ENCODE results near the gene CYFIP1. TPM values are rescaled to one million over a fixed set of nuclear protein-coding genes. Genes with fewer than 3 reads are reported as not detected.

CYFIP1 gene
- total RNA-seq, 1 donor = 108 TPM

- no peak for DNase-seq (ENCODE audit: low read depth)
- no peak for TF ChIP-seq CTCF (IDR thresholded peaks at IDR 0.05; ENCODE audit: insufficient read depth, low read depth, low read length)
- no peak overlapping the region for H3K4me3 ChIP-seq (ENCODE audit: low read depth, low read length)
Measured at GRCh38 chr15:22942877-22943276, 37.3 kb downstream of the CYFIP1 start.

- DNase-seq (ENCODE audit: low read depth) = no peak
- TF ChIP-seq CTCF (IDR thresholded peaks at IDR 0.05; ENCODE audit: insufficient read depth, low read depth, low read length) = no peak
- no peak overlapping the region for H3K4me3 ChIP-seq (ENCODE audit: low read depth, low read length)
Measured at GRCh38 chr15:22942306-22942855, 37.8 kb downstream of the CYFIP1 start.

GRCh38 chr15:22941179-22941578 lies 39.0 kb downstream of the CYFIP1 start:
- TF ChIP-seq CTCF (IDR thresholded peaks at IDR 0.05; ENCODE audit: insufficient read depth, low read depth, low read length) = no peak
- H3K4me3 ChIP-seq (ENCODE audit: low read depth, low read length) = no peak overlapping the region
- no peak for DNase-seq (ENCODE audit: low read depth)

GRCh38 chr15:22939652-22940061 lies 40.5 kb downstream of the CYFIP1 start:
- H3K4me3 ChIP-seq (ENCODE audit: low read depth, low read length) = no peak overlapping the region

GRCh38 chr15:22939051-22939450 lies 41.1 kb downstream of the CYFIP1 start:
- DNase-seq (ENCODE audit: low read depth) = no peak
- no peak for TF ChIP-seq CTCF (IDR thresholded peaks at IDR 0.05; ENCODE audit: insufficient read depth, low read depth, low read length)
- H3K4me3 ChIP-seq (ENCODE audit: low read depth, low read length) = no peak overlapping the region

More at GRCh38 chr15:22939652-22940061, 40.5 kb downstream of the CYFIP1 start:
- no peak for DNase-seq (ENCODE audit: low read depth)
- TF ChIP-seq CTCF (IDR thresholded peaks at IDR 0.05; ENCODE audit: insufficient read depth, low read depth, low read length) = no peak

- H3K4me3 ChIP-seq (ENCODE audit: low read depth, low read length) = no peak overlapping the region
- no peak for TF ChIP-seq CTCF (IDR thresholded peaks at IDR 0.05; ENCODE audit: insufficient read depth, low read depth, low read length)
- DNase-seq (ENCODE audit: low read depth) = no peak
Measured at GRCh38 chr15:22936577-22937472, 43.3 kb downstream of the CYFIP1 start.
